SU-DHL-6 (cell line): ENCODE results near the gene CCDC40.

ENCODE experiments used
- CTCF ChIP-seq: fragments of 200-600 bp; sonication (generic); IDR thresholded peaks from one replicate; pipeline ENCODE4 v1.5.1; 2017; ENCODE audit warnings: antibody characterized with exemption, mild to moderate bottlenecking, low read length, moderate library complexity; ENCODE audit not compliant: insufficient read depth, poor library complexity, severe bottlenecking
- EZH2phosphoT487 ChIP-seq: fragments of 200-600 bp; sonication (generic), shearing (Covaris generic); conservative IDR thresholded peaks from 2 replicates; pipeline ENCODE4 v1.6.1; 2018; ENCODE audit warnings: mild to moderate bottlenecking, antibody characterized with exemption, low read length, moderate library complexity, mixed read lengths

GRCh38 chr17:80147035-80147822, 110.8 kb downstream of the CCDC40 start, which contains the start of gene EIF4A3:
- TF ChIP-seq CTCF (no peak), EZH2phosphoT487 (no peak)
